Ascending aorta (tissue), 2 donors: Measurements from ENCODE around the gene LRRC23. TPM values are rescaled to one million over a fixed set of nuclear protein-coding genes. Genes with fewer than 3 reads are reported as not detected.
A peak's percentile ranks its signal among the peaks of the same experiment; 100 is the strongest.

ENCODE experiments used
- DNase-seq, 2 donors: peaks; one replicate each; pipeline ENCODE4 v3.0.0-alpha.2; 2019; ENCODE audit warnings: low spot score in 2 of 2
- H3K27ac ChIP-seq, 2 donors: fragments of 200-600 bp; sonication (generic); one replicate each; pipeline ENCODE4 v1.5.1; 2016 to 2017; ENCODE audit warnings: mild to moderate bottlenecking in 1 of 2
- H3K27me3 ChIP-seq: fragments of 200-600 bp; sonication (generic); one replicate; pipeline ENCODE4 v1.5.1; 2017
- H3K36me3 ChIP-seq, 2 donors: fragments of 200-600 bp; sonication (generic); one replicate each; pipeline ENCODE4 v1.5.1; 2016
- H3K4me1 ChIP-seq, 2 donors: fragments of 200-600 bp; sonication (generic); one replicate each; pipeline ENCODE4 v1.5.1; 2016 to 2017; ENCODE audit warnings: mild to moderate bottlenecking in 1 of 2
- H3K4me3 ChIP-seq, 2 donors: fragments of 200-600 bp; sonication (generic); one replicate each; pipeline ENCODE4 v1.5.1; 2016 to 2017; ENCODE audit warnings: mild to moderate bottlenecking in 1 of 2
- H3K9me3 ChIP-seq, 2 donors: fragments of 200-600 bp; sonication (generic); one replicate each; pipeline ENCODE4 v1.5.1; 2016
- CTCF ChIP-seq, 3 experiments: fragments of 200-600 bp in 2 of 3; fragments of 450-650 bp in 1 of 3; sonication (generic) in 2 of 3; IDR thresholded peaks; one replicate each; pipeline ENCODE4 v1.5.1; 2016 to 2019; ENCODE audit warnings: antibody characterized with exemption in 3 of 3, mild to moderate bottlenecking in 1 of 3, moderate library complexity in 1 of 3
- intact Hi-C: fragments of 100-400 bp; cut with DNase I; formaldehyde crosslinking; loops from one replicate; pipeline ENCODE4 v1.15.1; 2023
- total RNA-seq: library from RNA; depleted of rRNA; stranded (reverse); fragments of >200 nt; gene quantifications from one replicate; pipeline ENCODE4 v1.1.0, GENCODE V29; 2016

Gene LRRC23
- total RNA-seq, 1 donor from 2014 or later = 6.6 TPM

- Histone ChIP-seq H3K36me3 (no peaks in the 10 kb centered on the region), H3K9me3 (no peaks in the 10 kb centered on the region), H3K4me1 (no peaks in the 10 kb centered on the region), H3K4me3 (peak overlapping the region in 1 of 2 donors; percentile 57), H3K27ac (peak overlapping the region in 1 of 2 donors; percentile 38), H3K27me3 (no peaks in the 10 kb centered on the region)
- no peak for TF ChIP-seq CTCF (IDR thresholded peaks at IDR 0.05)
- intact Hi-C loops = no loop called here
- DNase-seq = peak in 1 of 2 donors; percentile 82
Measured at GRCh38 chr12:6953442-6954315, 49.1 kb downstream of the LRRC23 start.

- peak overlapping the region in 1 of 2 donors; percentile 3 for H3K27ac ChIP-seq
- no peak for DNase-seq
- H3K27me3 ChIP-seq = no peaks in the 10 kb centered on the region
- no peaks in the 10 kb centered on the region for H3K4me1 ChIP-seq
- H3K4me3 ChIP-seq = no peak overlapping the region
- no peaks in the 10 kb centered on the region for H3K36me3 ChIP-seq
- H3K9me3 ChIP-seq = no peaks in the 10 kb centered on the region
- no peak for TF ChIP-seq CTCF (IDR thresholded peaks at IDR 0.05)
- intact Hi-C loops = no loop called here
Measured at GRCh38 chr12:6954316-6955107, 49.9 kb downstream of the LRRC23 start.

- H3K4me3 ChIP-seq = no peak overlapping the region
- no peaks in the 10 kb centered on the region for H3K4me1 ChIP-seq
- H3K36me3 ChIP-seq = no peaks in the 10 kb centered on the region
- H3K27me3 ChIP-seq = no peaks in the 10 kb centered on the region
- no peak for TF ChIP-seq CTCF (IDR thresholded peaks at IDR 0.05)
- intact Hi-C loops = no loop called here
- H3K27ac ChIP-seq = no peak overlapping the region
- DNase-seq = peak in 1 of 2 donors; percentile 61
- no peaks in the 10 kb centered on the region for H3K9me3 ChIP-seq
Measured at GRCh38 chr12:6955108-6956020, 50.7 kb downstream of the LRRC23 start.

GRCh38 chr12:6956021-6956727 is 51.6 kb downstream of the LRRC23 start:
- Histone ChIP-seq H3K27ac (no peak overlapping the region), H3K27me3 (no peaks in the 10 kb centered on the region), H3K4me3 (no peak overlapping the region), H3K4me1 (no peaks in the 10 kb centered on the region), H3K9me3 (no peaks in the 10 kb centered on the region), H3K36me3 (no peaks in the 10 kb centered on the region)
- no peak for TF ChIP-seq CTCF (IDR thresholded peaks at IDR 0.05)
- intact Hi-C loops = no loop called here
- peak in 1 of 2 donors; percentile 63 for DNase-seq
